ENCODE measurements around the gene TM7SF2.

GRCh38 chr11:65078151-65078550 lies 33.5 kb upstream of the TM7SF2 start:
- TF ChIP-seq CTCF (optimal IDR thresholded peaks at IDR 0.05 in 1 of 3, IDR thresholded peaks at IDR 0.05 in 1 of 3, conservative IDR thresholded peaks at IDR 0.05 in 1 of 3; ENCODE audit: extremely low read depth in 1 of 3, insufficient read depth in 2 of 3, low read length in 3 of 3) (peak; percentile 83 to 86 (median 85)), EZH2 (IDR thresholded peaks at IDR 0.05; ENCODE audit: low read length) (no peak)
